ENCODE data around the gene LRRC26.
"Not testable (repeated sequence)": the region's sequence is repeated elsewhere in the genome, so short reads cannot be mapped to it uniquely, and the experiment has no call there.

Gene LRRC26

GRCh38 chr9:137134191-137134590 lies 35.7 kb downstream of the LRRC26 start:
- DNase-seq = peak; percentile 59

GRCh38 chr9:137130176-137130755 lies 39.6 kb downstream of the LRRC26 start:
- DNase-seq = peak; percentile 72

DNA sequence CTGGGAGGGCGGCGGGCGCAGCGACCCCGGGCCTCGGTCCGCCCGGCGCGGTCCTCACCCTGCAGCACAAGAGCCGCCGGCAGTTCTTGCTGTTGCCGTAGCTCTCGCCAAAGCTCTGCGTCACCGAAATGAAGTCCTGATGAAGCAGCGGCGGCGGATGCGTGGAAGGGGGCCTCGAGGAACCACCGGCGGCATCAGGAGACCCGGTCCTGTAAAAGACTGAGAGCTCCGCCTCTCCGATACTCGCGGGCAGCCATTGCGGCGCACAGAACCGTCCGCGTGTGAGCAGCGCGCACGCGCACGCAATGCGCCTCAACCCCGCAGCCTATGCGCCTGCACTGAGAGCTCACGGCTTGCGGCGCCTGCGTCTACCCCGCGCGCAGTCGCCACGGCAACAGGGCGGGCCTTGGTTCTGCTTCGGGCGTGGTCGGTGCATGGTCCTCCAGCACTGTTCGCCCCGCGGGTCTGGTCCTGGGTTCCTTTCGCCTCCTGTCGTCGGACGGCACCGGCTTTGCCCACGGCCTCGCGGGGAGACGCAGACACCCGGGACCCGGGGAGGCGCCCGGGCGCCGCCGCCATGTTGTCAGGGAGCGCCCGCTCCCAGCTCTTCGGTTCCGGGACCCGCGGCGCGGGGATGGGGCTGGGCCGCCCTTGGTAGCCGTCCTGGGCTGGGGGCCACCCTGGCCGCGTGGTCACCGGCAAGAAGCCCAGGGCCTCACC lies 40.2 kb downstream of the LRRC26 start:
- DNase-seq = peak; percentile 97

DNA sequence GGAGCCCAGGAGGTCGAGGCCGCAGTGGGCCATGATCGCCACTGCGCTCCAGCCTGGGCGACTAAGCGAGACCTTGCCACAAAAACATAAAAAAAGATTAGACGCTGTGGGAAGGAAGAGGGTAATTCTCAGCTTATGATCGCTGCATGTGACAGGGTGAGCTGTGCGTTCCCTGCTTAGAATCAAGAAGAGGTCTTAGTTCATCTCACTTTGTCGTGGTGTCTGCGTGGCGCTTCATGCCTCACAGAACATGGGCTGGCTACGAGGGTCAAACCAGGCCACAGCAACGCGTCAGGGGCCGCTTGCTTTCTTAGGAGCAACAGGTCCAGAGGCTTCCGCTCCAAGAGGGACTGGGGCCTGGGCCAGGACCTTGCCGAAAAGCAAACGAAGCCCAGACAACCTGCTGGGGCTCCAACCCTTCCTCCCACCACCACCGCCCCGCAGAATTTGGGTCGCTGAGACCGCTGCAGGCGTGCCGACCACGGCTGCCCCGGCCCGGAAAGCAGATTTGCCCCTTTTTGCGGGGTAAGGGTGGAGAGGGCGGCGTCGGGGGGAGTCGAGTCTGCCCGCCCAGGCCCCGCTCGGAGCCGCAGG lies 40.9 kb downstream of the LRRC26 start:
- DNase-seq = peak; percentile 54

- DNase-seq = no peak
Observed at GRCh38 chr9:137128158-137128861, 41.5 kb downstream of the LRRC26 start.

DNA sequence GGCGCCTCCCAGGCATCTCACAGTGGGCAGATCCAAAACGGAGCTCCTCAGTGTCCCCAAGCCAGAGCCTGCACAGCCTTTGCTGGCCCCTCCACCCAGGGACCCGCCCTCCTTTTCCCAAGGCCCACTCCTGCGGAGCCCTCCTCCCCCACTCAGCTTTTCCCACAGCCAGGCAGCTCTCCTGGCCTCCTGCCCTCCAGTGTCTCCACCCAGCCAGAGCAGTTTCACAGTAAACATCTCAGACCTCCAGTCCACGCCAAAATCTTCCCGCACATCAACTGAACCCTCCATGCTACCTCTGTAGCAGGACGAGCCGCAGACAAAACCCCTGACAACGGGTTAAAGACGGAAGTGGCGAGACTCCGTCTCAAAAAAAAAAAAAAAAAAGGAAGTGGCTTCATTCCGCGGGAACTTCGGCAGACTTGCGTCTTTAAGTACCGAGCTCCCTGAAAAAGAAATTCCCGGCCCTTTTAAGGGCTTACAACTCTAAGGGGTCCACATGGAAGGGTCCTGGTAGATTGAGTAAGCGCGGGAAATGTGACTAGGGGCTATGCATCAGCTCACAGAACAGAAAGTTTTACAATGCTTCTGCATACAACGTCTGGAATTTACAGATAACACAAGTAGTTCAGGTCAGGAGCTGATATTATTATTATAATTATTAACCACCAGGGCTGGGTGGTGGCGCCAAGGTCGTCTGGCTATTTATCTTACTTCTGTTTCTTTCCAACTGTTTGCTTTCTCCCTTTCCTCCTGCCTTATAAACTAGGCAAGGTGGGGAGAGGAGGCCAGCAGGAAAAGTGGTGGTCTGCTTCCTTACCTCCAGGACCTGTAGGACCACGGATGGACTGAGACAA lies 42.3 kb downstream of the LRRC26 start:
- no peak for DNase-seq

GRCh38 chr9:137126786-137127185 lies 43.1 kb downstream of the LRRC26 start:
- DNase-seq = no peak

- DNase-seq = not testable (repeated sequence)
Observed at GRCh38 chr9:137123952-137124462, 45.8 kb downstream of the LRRC26 start.

- DNase-seq = no peak
Observed at GRCh38 chr9:137123468-137123837, 46.4 kb downstream of the LRRC26 start.

DNA sequence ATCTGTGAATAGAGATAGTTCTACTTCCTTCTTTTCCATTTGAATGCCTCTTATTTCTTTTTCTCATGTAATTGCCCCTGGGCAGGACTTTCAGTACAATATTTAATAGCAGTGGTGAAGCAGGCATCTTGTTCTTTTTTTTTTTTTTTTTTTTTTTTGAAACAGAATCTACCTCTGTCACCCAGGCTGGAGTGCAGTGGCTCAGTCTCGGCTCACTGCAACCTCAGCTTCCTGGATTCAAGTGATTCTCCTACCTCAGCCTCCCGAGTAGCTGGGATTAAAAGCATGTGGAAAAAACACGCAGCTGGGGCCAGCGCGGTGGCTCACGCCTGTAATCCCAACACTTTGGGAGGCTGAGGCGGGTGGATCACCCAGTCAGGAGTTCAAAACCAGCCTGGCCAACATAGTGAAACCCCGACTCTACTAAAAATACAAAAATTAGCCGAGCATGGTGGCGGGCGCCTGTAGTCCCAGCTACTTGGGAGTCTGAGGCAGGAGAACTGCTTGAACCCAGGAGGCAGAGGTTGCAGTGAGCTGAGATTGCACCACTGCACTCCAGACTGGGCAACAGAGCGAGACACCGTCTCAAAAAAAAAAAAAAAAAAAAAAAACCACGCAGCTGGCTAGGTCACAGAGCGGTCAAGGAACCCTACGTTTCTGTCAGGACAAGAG lies 46.9 kb downstream of the LRRC26 start:
- DNase-seq = peak; percentile 41

DNA sequence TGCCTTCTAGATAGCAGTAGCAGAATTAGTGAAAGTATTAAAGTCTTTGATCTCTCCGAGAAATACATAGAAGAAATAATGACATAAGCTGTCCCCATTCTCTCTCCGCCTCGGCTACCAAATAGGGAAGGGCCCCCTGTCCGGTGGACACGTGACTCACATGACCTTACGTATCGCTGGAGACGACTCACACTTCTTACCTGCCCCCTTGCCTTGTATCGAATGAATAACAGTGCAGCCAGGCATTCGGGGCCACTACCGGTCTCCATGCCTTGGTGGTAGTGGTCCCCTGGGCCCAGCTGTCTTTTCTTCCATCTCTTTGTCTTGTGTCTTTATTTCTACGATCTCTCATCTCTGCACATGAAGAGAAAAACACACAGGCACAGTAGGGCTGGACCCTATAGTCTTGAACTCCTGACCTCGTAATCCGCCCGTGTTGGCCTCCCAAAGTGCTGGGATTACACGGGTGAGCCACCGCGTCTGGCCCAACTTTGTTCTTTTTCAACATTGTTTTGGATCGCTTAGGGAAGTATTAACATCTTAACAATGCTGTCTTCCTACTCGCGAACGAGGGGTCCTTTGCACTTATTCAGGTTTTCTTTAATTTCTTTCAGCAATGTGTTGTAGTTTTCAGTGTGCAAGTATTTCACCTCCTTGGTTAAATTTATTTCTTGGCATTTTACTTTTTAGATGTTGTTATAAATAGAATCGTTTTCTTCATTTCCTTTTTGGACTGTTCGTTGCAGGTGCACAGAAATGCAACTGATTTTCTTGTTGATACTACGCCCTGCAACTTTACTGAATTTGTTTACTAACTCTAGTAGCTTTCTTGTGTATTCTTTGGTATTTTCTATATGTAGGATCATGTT lies 47.7 kb downstream of the LRRC26 start:
- not testable (repeated sequence) for DNase-seq
